Kidney (tissue), 22 donors: ENCODE data around the gene UBE2D1. TPM values are rescaled to one million over a fixed set of nuclear protein-coding genes. Genes with fewer than 3 reads are reported as not detected.

ENCODE experiments used
- DNase-seq, 5 donors: peaks; one replicate each; pipeline ENCODE4 v3.0.0-alpha.2; 2013 to 2020
- FAIRE-seq: peaks from 2 replicates; lab custom pipeline; 2012; peaks lifted over from hg19 to GRCh38; lab: Jason Lieb, UNC
- H3K27ac ChIP-seq, 2 donors: one replicate each; pipeline ENCODE4 v1.7.0; 2013; ENCODE audit warnings: low read depth in 2 of 2, low read length in 2 of 2, inconsistent platforms in 1 of 2
- H3K27me3 ChIP-seq: one replicate; pipeline ENCODE4 v1.7.1; 2013; ENCODE audit warnings: low read length, inconsistent platforms; ENCODE audit not compliant: control insufficient read depth, insufficient read depth
- H3K36me3 ChIP-seq, 3 donors: one replicate each; pipeline versions ENCODE4 v1.7.0 to v1.7.1; 2013; ENCODE audit warnings: low read length in 3 of 3, control low read depth in 1 of 3, inconsistent platforms in 1 of 3; ENCODE audit not compliant: insufficient read depth in 3 of 3, control insufficient read depth in 2 of 3
- H3K4me1 ChIP-seq, 3 donors: one replicate each; pipeline versions ENCODE4 v1.7.0 to v1.7.1; 2013; ENCODE audit warnings: low read length in 3 of 3, inconsistent platforms in 1 of 3, low read depth in 1 of 3; ENCODE audit not compliant: control insufficient read depth in 2 of 3, insufficient read depth in 2 of 3
- H3K4me3 ChIP-seq, 3 donors: one replicate each; pipeline versions ENCODE4 v1.7.0 to v1.8.1; 2013; ENCODE audit warnings: low read length in 3 of 3, control low read depth in 1 of 3, inconsistent platforms in 1 of 3
- H3K9ac ChIP-seq, 3 donors: one replicate each; pipeline versions ENCODE4 v1.7.0 to v1.7.1; 2013; ENCODE audit warnings: low read length in 3 of 3, control low read depth in 1 of 3, inconsistent platforms in 1 of 3
- H3K9me3 ChIP-seq, 3 donors: one replicate each; pipeline versions ENCODE4 v1.7.0 to v1.7.1; 2013; ENCODE audit warnings: low read length in 3 of 3, control low read depth in 1 of 3, inconsistent platforms in 1 of 3; ENCODE audit not compliant: control insufficient read depth in 2 of 3, insufficient read depth in 1 of 3
- CTCF ChIP-seq: IDR thresholded peaks from 3 replicates; pipeline ENCODE4 v1.5.1; 2012; ENCODE audit warnings: mild to moderate bottlenecking, moderate library complexity, borderline replicate concordance; ENCODE audit not compliant: insufficient read depth; ENCODE audit errors: extremely low read depth
- intact Hi-C: fragments of 100-400 bp; cut with DNase I; formaldehyde crosslinking; loops from one replicate; pipeline ENCODE4 v1.11.1; 2022
- long read RNA-seq, 10 donors: library from polyadenylated mRNA in 1 of 10; unstranded in 1 of 10; transcript quantifications; one replicate each; pipeline ENCODE4 v2.0.0 and lab custom pipeline, GENCODE V29; 2021 to 2026
- polyA plus RNA-seq: library from polyadenylated mRNA; stranded (reverse); fragments of 350-450 nt; fragmentation: Illumina TruSeq; extraction: RNeasy Lipid Tissue Mini Kit (QIAGEN cat#74804); gene quantifications from one replicate; pipeline ENCODE4 v1.2.3, GENCODE V29; 2014; ENCODE audit warnings: low read depth, low replicate concordance; ENCODE audit not compliant: insufficient read depth
- total RNA-seq: library from RNA; stranded (reverse); fragmentation: NEBNext Ultra II Directional; extraction: Animal tissue kit (Norgen Biotek cat#: 25700); gene quantifications from one replicate; pipeline ENCODE4 v1.2.1, GENCODE V29; 2021
- donor health status: control.
- donor health status: control.
- donor health status: control.
- donor health status: control.
- donor health status: control.
- donor health status: DM: yes; HTN: yes; CAD: no.
- donor health status: Normal renal cell carcinoma (clear cell type).

The UBE2D1 gene
- total RNA-seq (15.4 TPM), polyA plus RNA-seq (12.0 TPM)
- long read RNA-seq, donor 1, transcript UBE2D1-201 (7 exons, 2,659 nt) = major isoform, 8 of 16 reads
- long read RNA-seq, donor 1, partial matches to known transcripts = 0 of 16 reads
- long read RNA-seq, donor 1, other reads (novel, unspliced or antisense) = 0 of 16 reads
- long read RNA-seq, donor 2, transcript UBE2D1-201 (7 exons, 2,659 nt) = major isoform, 9 of 12 reads
- long read RNA-seq, donor 2, partial matches to known transcripts = 0 of 12 reads
- long read RNA-seq, donor 2, other reads (novel, unspliced or antisense) = 0 of 12 reads
- long read RNA-seq, donor 3, transcript UBE2D1-201 (7 exons, 2,659 nt) = major isoform, 15 of 20 reads
- long read RNA-seq, donor 3, partial matches to known transcripts = 0 of 20 reads
- long read RNA-seq, donor 3, other reads (novel, unspliced or antisense) = 0 of 20 reads
- long read RNA-seq, donor 4, transcript UBE2D1-201 (7 exons, 2,659 nt) = major isoform, 8 of 12 reads
- long read RNA-seq, donor 4, partial matches to known transcripts = 0 of 12 reads
- long read RNA-seq, donor 4, other reads (novel, unspliced or antisense) = 0 of 12 reads
- long read RNA-seq, donor 5, partial matches to known transcripts = 0 of 2 reads
- long read RNA-seq, donor 5, other reads (novel, unspliced or antisense) = 0 of 2 reads
- long read RNA-seq, donor 6, transcript UBE2D1-201 (7 exons, 2,659 nt) = major isoform, 20 of 26 reads
- long read RNA-seq, donor 6, partial matches to known transcripts = 0 of 26 reads
- long read RNA-seq, donor 6, other reads (novel, unspliced or antisense) = 0 of 26 reads
- long read RNA-seq, donor 7, transcript UBE2D1-201 (7 exons, 2,659 nt) = major isoform, 15 of 18 reads
- long read RNA-seq, donor 7, partial matches to known transcripts = 1 of 18 reads
- long read RNA-seq, donor 7, other reads (novel, unspliced or antisense) = 1 of 18 reads
- long read RNA-seq, donor 8, transcript UBE2D1-201 (7 exons, 2,659 nt) = major isoform, 14 of 18 reads
- long read RNA-seq, donor 8, partial matches to known transcripts = 0 of 18 reads
- long read RNA-seq, donor 8, other reads (novel, unspliced or antisense) = 0 of 18 reads
- long read RNA-seq, donor 9, transcript UBE2D1-201 (7 exons, 2,659 nt) = major isoform, 6 of 11 reads
- long read RNA-seq, donor 9, partial matches to known transcripts = 0 of 11 reads
- long read RNA-seq, donor 9, other reads (novel, unspliced or antisense) = 0 of 11 reads
- long read RNA-seq, donor 10, transcript UBE2D1-203 (1 exons, 1,388 nt) = major isoform, 14 of 21 reads
- long read RNA-seq, donor 10, transcript UBE2D1-201 (7 exons, 2,659 nt) = minor isoform, 5 of 21 reads
- long read RNA-seq, donor 10, partial matches to known transcripts = 0 of 21 reads
- long read RNA-seq, donor 10, other reads (novel, unspliced or antisense) = 0 of 21 reads

GRCh38 chr10:58334817-58335305 is at the start of gene UBE2D1:
UBE2D1 (plus strand) TSS chr10:58335006; CDS start chr10:58335202, 196 bp downstream.
- H3K27ac ChIP-seq = peak within 1 kb of the TSS; percentile 58 to 81
- peak within 1 kb of the TSS; percentile 63 to 81 (median 79) for H3K4me3 ChIP-seq
- intact Hi-C loops = no loop called here
- DNase-seq (peak; percentile 88 to 96 (median 89)), FAIRE-seq (no peak)
- H3K4me1 ChIP-seq = peaks cover 0 to 10% (median 4%) of the 10 kb centered on the region in 3 donors
- no peaks in the 10 kb centered on the region for H3K36me3 ChIP-seq
- H3K27me3 ChIP-seq = no peaks in the 10 kb centered on the region
- H3K9me3 ChIP-seq = no peaks in the 10 kb centered on the region
- H3K9ac ChIP-seq = peak within 1 kb of the TSS; percentile 38 to 85 (median 52)
- no peak for TF ChIP-seq CTCF

- H3K27ac ChIP-seq = no peak overlapping the region
- FAIRE-seq (peak; percentile 19), DNase-seq (peak in 2 of 5 donors; percentile 16 to 39)
- no peak overlapping the region for H3K9ac ChIP-seq
- H3K27me3 ChIP-seq = no peaks in the 10 kb centered on the region
- TF ChIP-seq CTCF = peak; percentile 80
- no peaks in the 10 kb centered on the region for H3K36me3 ChIP-seq
- peaks cover 0 to 3% (median 0%) of the 10 kb centered on the region in 3 donors for H3K4me1 ChIP-seq
- intact Hi-C loops = no loop called here
- H3K9me3 ChIP-seq = no peaks in the 10 kb centered on the region
- no peak overlapping the region for H3K4me3 ChIP-seq
These were observed 43.1 kb upstream of the UBE2D1 start for GRCh38 chr10:58291538-58292174.

- Histone ChIP-seq H3K4me3 (no peak overlapping the region), H3K9ac (no peak overlapping the region), H3K9me3 (no peaks in the 10 kb centered on the region), H3K27ac (no peak overlapping the region), H3K27me3 (no peaks in the 10 kb centered on the region), H3K36me3 (no peaks in the 10 kb centered on the region), H3K4me1 (peaks cover 0 to 3% (median 0%) of the 10 kb centered on the region in 3 donors)
- DNase-seq = no peak
- TF ChIP-seq CTCF = no peak
- intact Hi-C loops = no loop called here
- FAIRE-seq = no peak
These were observed 40.8 kb upstream of the UBE2D1 start for GRCh38 chr10:58293989-58294388.
